Right ventricle myocardium inferior (tissue), 1 donor: Measurements from ENCODE around the gene NSUN2. TPM values are rescaled to one million over a fixed set of nuclear protein-coding genes. Genes with fewer than 3 reads are reported as not detected.

ENCODE experiments used
- total RNA-seq: library from RNA; stranded (reverse); fragmentation: NEBNext Ultra II Directional; extraction: Animal tissue kit (Norgen Biotek cat#: 25700); gene quantifications from one replicate; pipeline ENCODE4 v1.2.1, GENCODE V29; 2021
- donor health status: DM: no; HTN: yes; CAD: no; lungs with severe emphysema.

The NSUN2 gene
- total RNA-seq, 1 donor from 2014 or later = 34.2 TPM

Other genes with a start within 250 kb of the NSUN2 start
- 21.9 TPM for gene UBE2QL1, start 184.2 kb downstream of the NSUN2 start, total RNA-seq
- 3.2 TPM for gene SRD5A1, start 396 bp upstream of the NSUN2 start, total RNA-seq
- gene TENT4A, start 80.4 kb upstream of the NSUN2 start, total RNA-seq = 13.0 TPM